Ishikawa (cell line): ENCODE results near the gene CCL4.

Experiments used
- CEBPB ChIP-seq: IDR thresholded peaks from 2 replicates; pipeline ENCODE4 v1.6.1; 2012
- CREB1 ChIP-seq: IDR thresholded peaks from 2 replicates; pipeline ENCODE4 v1.6.1; 2012; ENCODE audit warnings: low read depth
- EP300 ChIP-seq: IDR thresholded peaks from 2 replicates; pipeline ENCODE4 v1.6.1; 2012; ENCODE audit warnings: borderline replicate concordance
- FOXM1 ChIP-seq: IDR thresholded peaks from 2 replicates; pipeline ENCODE4 v1.6.1; 2012; ENCODE audit warnings: low read depth, borderline replicate concordance
- MAX ChIP-seq: IDR thresholded peaks from 2 replicates; pipeline ENCODE4 v1.6.1; 2012
- NFIC ChIP-seq: IDR thresholded peaks from 2 replicates; pipeline ENCODE4 v1.6.1; 2012
- RAD21 ChIP-seq: IDR thresholded peaks from 2 replicates; pipeline ENCODE4 v1.6.1; 2012; ENCODE audit warnings: low read depth
- TAF1 ChIP-seq: IDR thresholded peaks from 2 replicates; pipeline ENCODE4 v1.6.1; 2012; ENCODE audit warnings: low read depth, mild to moderate bottlenecking
- TCF12 ChIP-seq: IDR thresholded peaks from 2 replicates; pipeline ENCODE4 v1.6.1; 2012; ENCODE audit warnings: low read depth
- TEAD4 ChIP-seq: IDR thresholded peaks from 2 replicates; pipeline ENCODE4 v1.6.1; 2012
- USF1 ChIP-seq: IDR thresholded peaks from 2 replicates; pipeline ENCODE4 v1.6.1; 2012
- YY1 ChIP-seq: IDR thresholded peaks from 2 replicates; pipeline ENCODE4 v1.6.1; 2012; ENCODE audit warnings: low read depth
- ZBTB7A ChIP-seq: IDR thresholded peaks from 2 replicates; pipeline ENCODE4 v1.6.1; 2012; ENCODE audit warnings: low read depth
- TF ChIP-seq, protein P1 (sequence below): IDR thresholded peaks from 2 replicates; pipeline ENCODE4 v1.6.1; 2012; ENCODE audit warnings: low read depth, mild to moderate bottlenecking

- TF ChIP-seq RAD21: no peak
- TF ChIP-seq TCF12: no peak
- TF ChIP-seq USF1: no peak
- TF ChIP-seq ZBTB7A: no peak
- TF ChIP-seq TEAD4: no peak
- no peak for TF ChIP-seq NFIC
- TF ChIP-seq EP300: no peak
- no peak for TF ChIP-seq TAF1
- TF ChIP-seq CREB1: no peak
- TF ChIP-seq, protein P1, sequence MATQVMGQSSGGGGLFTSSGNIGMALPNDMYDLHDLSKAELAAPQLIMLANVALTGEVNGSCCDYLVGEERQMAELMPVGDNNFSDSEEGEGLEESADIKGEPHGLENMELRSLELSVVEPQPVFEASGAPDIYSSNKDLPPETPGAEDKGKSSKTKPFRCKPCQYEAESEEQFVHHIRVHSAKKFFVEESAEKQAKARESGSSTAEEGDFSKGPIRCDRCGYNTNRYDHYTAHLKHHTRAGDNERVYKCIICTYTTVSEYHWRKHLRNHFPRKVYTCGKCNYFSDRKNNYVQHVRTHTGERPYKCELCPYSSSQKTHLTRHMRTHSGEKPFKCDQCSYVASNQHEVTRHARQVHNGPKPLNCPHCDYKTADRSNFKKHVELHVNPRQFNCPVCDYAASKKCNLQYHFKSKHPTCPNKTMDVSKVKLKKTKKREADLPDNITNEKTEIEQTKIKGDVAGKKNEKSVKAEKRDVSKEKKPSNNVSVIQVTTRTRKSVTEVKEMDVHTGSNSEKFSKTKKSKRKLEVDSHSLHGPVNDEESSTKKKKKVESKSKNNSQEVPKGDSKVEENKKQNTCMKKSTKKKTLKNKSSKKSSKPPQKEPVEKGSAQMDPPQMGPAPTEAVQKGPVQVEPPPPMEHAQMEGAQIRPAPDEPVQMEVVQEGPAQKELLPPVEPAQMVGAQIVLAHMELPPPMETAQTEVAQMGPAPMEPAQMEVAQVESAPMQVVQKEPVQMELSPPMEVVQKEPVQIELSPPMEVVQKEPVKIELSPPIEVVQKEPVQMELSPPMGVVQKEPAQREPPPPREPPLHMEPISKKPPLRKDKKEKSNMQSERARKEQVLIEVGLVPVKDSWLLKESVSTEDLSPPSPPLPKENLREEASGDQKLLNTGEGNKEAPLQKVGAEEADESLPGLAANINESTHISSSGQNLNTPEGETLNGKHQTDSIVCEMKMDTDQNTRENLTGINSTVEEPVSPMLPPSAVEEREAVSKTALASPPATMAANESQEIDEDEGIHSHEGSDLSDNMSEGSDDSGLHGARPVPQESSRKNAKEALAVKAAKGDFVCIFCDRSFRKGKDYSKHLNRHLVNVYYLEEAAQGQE: no peak
- TF ChIP-seq YY1: no peak
- TF ChIP-seq MAX: no peak
- no peak for TF ChIP-seq FOXM1
- no peak for TF ChIP-seq CEBPB
Measured at GRCh38 chr17:36071751-36072150, 31.9 kb upstream of the CCL4 start.
